GM18858 (cell line): Measurements from ENCODE around the gene TRAP1.
"Not testable (repeated sequence)": the region's sequence is repeated elsewhere in the genome, so short reads cannot be mapped to it uniquely, and the experiment has no call there.

ENCODE experiments used
- ATAC-seq: cut with Tn5 transposase; IDR thresholded peaks from one replicate; pipeline ENCODE4 v1.9.1; 2021; ENCODE audit not compliant: unreplicated experiment

TRAP1 gene

GRCh38 chr16:3674513-3675295 is 42.6 kb downstream of the TRAP1 start:
- ATAC-seq: no peak

DNA sequence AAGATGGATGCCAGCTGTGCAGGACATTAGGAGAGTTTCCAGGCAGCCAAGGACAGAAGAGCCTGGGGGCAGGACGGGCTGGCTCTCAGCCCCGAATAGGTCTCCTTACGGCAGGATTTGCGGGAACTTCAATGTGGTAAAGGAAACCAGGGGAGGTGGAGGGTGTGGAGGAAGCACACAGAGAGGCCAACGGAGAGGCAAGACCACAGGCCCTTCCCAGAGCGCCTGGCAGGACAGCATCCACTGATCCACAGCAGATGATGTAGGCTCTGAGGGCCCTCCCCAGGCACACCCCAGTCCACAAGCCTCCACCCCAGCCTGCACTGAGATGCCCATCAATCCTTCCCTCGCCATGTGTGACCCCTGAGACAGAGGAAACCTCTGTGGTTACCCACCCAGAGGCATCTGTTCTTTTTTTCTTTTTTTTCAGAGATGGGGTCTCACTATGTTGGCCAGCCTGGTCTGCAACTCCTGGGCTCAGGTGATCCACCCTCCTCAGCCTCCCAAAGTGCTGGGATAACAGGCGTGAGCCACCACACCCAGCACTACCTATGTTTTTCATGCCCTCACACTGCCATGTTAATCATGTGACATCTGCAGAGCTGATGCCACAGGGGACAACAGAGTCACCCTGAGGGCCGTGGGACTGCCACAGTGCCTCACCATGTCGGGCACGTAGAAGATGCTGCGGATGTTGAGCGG is 43.5 kb downstream of the TRAP1 start:
- ATAC-seq: no peak

DNA sequence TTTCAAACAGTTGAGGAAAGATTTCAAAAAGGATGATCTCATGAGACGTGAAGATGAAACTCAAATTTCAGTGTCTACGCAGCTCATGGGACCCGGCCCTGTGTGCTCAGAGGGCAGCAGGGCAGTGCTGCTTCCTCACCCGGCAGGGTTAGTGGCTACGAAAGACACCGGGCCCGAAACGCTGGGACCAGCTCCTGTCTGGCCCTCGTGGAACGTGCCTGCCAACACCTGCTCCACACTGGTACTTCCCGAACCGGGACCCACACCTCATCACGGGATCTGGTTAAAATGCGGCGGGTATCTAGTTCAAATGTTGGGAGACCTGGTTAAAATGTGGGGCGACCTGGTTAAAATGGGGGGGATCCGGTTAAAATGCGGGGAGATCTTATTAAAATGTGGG is 44.1 kb downstream of the TRAP1 start:
- no peak for ATAC-seq

DNA sequence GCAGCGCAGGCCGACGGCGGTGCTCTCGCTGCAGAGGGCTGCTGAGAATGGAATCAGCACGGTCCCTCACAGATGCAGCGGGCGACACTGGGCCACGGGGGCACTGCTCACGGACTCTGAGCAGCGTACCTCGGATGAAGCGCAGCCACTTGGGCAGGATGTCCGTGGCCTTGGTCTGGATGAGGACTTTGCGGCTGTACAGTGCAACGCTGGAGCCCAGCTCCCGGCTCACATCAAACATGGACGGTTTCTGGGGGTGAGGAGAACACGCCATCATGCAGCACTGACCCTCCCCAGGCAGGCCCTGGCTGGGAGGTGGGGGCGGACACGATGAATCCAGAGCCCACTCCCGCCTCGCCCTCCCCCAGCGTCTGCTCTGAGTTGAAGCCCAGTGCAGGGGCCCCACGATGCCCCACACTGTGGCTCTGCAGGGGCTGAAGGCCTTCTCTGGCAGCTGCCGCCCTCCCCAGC is 44.7 kb downstream of the TRAP1 start:
- no peak for ATAC-seq

GRCh38 chr16:3671424-3671823 is 45.9 kb downstream of the TRAP1 start:
- ATAC-seq: no peak

DNA sequence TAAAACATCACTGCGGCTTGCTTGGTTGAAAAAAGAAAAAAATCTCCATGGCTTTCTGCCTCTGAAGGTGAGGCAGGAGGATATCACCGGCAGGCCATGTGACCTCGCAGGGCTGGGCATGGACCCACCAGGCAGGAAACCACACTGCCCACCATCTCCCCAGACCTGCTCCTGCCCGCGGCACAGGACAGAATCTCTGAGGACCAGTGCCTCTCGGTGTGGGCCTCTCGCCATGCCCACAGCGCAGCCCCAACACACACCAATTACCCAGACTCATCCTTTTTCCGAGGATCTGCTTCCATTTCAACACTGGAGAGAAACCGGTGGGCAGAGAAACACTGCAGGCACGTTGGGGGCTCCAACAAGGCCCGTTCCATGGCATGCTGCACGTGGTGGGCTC is 46.6 kb downstream of the TRAP1 start:
- no peak for ATAC-seq

- ATAC-seq: no peak
Observed at GRCh38 chr16:3669082-3669481, 48.2 kb downstream of the TRAP1 start.

- ATAC-seq: no peak
Observed at GRCh38 chr16:3668626-3669025, 48.7 kb downstream of the TRAP1 start.

GRCh38 chr16:3665508-3665907 is 51.8 kb downstream of the TRAP1 start:
- no peak for ATAC-seq

DNA sequence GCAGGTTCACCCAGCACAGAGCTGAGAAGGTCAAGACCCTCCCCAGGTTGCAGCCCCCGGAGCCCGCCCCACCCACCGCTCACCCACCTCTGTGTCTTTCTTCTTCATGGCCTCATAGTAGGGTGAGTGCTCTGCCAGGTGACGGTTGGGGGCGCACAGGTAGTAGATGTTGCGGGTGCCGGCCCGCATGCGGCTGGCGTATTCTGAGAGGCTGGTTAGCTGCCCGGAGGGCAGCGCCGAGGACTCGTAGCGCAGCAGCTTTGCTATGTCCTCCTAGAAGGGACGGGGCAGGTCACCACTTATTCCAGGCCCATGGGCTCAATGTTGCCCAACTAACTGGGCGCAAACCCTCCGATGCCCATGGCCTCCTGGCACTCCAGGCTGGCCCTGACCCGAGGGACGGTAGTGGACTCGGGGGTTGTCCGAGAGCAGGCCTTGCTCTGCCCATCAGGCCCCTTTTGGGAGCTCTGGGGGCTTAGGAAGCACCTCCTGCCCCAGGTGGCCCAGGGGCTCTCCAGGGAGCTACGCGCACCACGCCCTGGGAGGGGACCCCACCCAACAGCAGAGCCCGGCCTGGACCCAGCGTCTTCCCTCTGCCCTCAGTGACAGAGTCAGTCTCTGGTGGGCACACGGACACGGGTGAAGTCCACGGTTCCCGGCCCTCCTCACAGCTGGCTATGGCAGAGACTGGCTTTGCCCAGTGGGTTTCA is 53.0 kb downstream of the TRAP1 start:
- no peak for ATAC-seq

DNA sequence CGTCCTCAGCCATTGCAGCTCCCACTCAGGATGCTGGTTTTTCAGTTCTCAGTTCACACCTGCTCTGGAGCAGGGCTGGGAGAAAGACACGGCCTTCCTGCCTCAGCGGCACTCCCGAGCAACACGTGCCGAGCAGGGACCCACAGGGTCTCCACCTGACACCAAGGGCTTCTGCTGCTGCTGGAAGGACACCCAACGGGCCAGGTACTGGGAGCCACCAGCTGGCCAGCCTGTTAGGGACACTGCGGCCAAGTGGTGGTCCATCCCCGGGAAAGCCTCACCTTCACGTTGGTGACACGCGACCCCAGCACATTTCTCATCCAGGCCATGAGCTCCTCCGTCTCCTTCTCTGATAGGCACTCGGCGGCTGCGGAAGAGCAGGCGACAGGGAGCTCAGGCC is 54.7 kb downstream of the TRAP1 start:
- ATAC-seq: no peak

GRCh38 chr16:3661922-3662321 is 55.4 kb downstream of the TRAP1 start:
- ATAC-seq: no peak

DNA sequence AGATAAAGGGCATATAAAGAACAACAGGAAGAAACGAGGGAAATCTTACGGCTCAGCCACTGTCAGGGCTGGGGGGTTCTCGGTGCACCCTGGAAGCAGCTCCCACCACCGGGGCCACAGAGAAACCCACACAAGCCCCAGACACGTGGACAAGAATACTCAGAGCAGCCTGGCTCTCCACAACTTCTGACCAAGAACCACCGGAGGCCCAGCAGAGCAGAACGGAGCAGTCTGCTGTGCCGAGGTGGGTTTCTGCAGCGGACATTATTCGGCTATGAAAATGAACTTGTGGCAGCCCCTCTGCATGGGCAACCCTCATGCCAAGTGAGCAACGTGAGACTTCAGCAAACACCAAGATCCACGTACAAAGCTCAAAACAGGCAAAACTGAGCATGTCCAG is 56.0 kb downstream of the TRAP1 start:
- no peak for ATAC-seq

DNA sequence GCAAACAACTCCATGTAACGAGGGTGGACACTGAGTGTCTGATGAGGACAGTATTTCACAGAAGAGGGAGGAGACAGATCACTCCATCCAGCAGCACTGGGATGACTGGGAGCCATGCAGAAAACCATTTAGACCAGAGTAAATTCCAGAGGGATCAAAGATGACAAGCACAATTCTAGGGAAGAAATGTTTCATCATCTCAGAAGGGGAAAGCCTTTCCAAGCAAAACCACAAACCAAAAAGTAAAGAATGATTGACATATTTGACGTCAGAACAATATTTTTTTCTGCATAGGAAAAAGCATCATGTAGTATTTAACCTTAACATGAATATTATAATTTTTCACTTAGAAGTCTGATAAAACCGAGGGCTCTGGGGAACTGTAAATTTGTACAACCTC is 58.1 kb downstream of the TRAP1 start:
- ATAC-seq: no peak

- ATAC-seq: no peak
Observed at GRCh38 chr16:3656491-3657468, 60.5 kb downstream of the TRAP1 start.

DNA sequence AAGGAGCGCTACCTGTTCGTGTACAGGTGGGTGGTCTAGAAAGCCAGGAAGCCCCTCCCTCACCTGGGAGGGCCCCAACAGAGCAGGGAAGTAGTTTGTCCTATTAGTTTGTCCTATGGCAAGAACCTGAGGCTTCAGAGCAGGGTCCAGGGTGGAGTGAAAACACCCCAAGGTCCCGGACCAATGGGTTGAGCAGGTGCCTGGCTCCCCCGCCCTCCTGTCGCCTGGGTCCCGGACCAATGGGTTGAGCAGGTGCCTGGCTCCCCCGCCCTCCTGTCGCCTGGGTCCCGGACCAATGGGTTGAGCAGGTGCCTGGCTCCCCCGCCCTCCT is 61.2 kb downstream of the TRAP1 start:
- not testable (repeated sequence) for ATAC-seq

- ATAC-seq: no peak
Observed at GRCh38 chr16:3655396-3656159, 61.7 kb downstream of the TRAP1 start.

- no peak for ATAC-seq
Observed at GRCh38 chr16:3655030-3655395, 62.3 kb downstream of the TRAP1 start.

GRCh38 chr16:3654249-3654991 is 62.9 kb downstream of the TRAP1 start, which contains the start of gene DNASE1:
Gene DNASE1 (plus strand): TSS chr16:3654691. CDS start chr16:3655374, 683 bp downstream.
- ATAC-seq: no peak
